Upper lobe of left lung (tissue), 4 donors: Measurements from ENCODE around the gene KDM8.
"Not testable (repeated sequence)": the region's sequence is repeated elsewhere in the genome, so short reads cannot be mapped to it uniquely, and the experiment has no call there.

Experiments used
- CTCF ChIP-seq, 6 experiments: fragments of 450-650 bp in 4 of 6; fragments of 200-600 bp in 2 of 6; sonication (generic) in 2 of 6; IDR thresholded peaks; one replicate each; pipeline ENCODE4 v1.5.1; 2016 to 2019; ENCODE audit warnings: antibody characterized with exemption in 6 of 6
- POLR2A ChIP-seq, 4 donors: fragments of 450-650 bp; IDR thresholded peaks; one replicate each; pipeline ENCODE4 v1.5.1; 2016 to 2017; ENCODE audit warnings: antibody characterized with exemption in 4 of 4, mild to moderate bottlenecking in 2 of 4

GRCh38 chr16:27248886-27249285 is 45.6 kb downstream of the KDM8 start:
- not testable (repeated sequence) for TF ChIP-seq POLR2A, CTCF (IDR thresholded peaks at IDR 0.05)
